GM23338 (cell line): Measurements from ENCODE around the gene FGF23. TPM values are rescaled to one million over a fixed set of nuclear protein-coding genes. Genes with fewer than 3 reads are reported as not detected.

Experiments used
- ATAC-seq: fragments of 200-7000 bp; cut with Tn5 transposase; 3 replicates; pipeline ENCODE4 v1.9.1; 2020
- DNase-seq: peaks from one replicate; pipeline ENCODE4 v3.0.0-alpha.2; 2015; ENCODE audit warnings: low spot score
- H2AFZ ChIP-seq: fragments of 200-600 bp; sonication (generic); 2 replicates; pipeline ENCODE4 v1.8.0; 2016; ENCODE audit warnings: antibody characterized with exemption, mild to moderate bottlenecking, moderate library complexity
- H3F3A ChIP-seq: fragments of 200-600 bp; sonication (generic); replicated peaks from 2 replicates; pipeline ENCODE4 v1.8.0; 2017; ENCODE audit warnings: antibody characterized with exemption, mixed run types, low read depth
- H3K27ac ChIP-seq: fragments of 200-600 bp; sonication (generic); 2 replicates; pipeline ENCODE4 v1.6.1; 2016; ENCODE audit warnings: low read depth
- H3K27me3 ChIP-seq: fragments of 200-600 bp; sonication (generic); 2 replicates; pipeline ENCODE4 v1.8.0; 2016; ENCODE audit warnings: mild to moderate bottlenecking, mixed run types, moderate library complexity; ENCODE audit not compliant: insufficient read depth
- H3K36me3 ChIP-seq: fragments of 200-600 bp; sonication (generic); 2 replicates; pipeline ENCODE4 v1.8.0; 2016; ENCODE audit warnings: mild to moderate bottlenecking; ENCODE audit not compliant: insufficient read depth
- H3K4me1 ChIP-seq: fragments of 200-600 bp; sonication (generic); 2 replicates; pipeline ENCODE4 v1.8.0; 2016; ENCODE audit warnings: mild to moderate bottlenecking, moderate library complexity; ENCODE audit not compliant: insufficient read depth
- H3K4me2 ChIP-seq: fragments of 200-600 bp; sonication (generic); 2 replicates; pipeline ENCODE4 v1.7.1; 2017; ENCODE audit warnings: mixed run types
- H3K4me3 ChIP-seq: fragments of 200-600 bp; sonication (generic); 2 replicates; pipeline ENCODE4 v1.6.1; 2016; ENCODE audit warnings: mixed run types
- H3K79me2 ChIP-seq: fragments of 200-600 bp; sonication (generic); replicated peaks from 2 replicates; pipeline ENCODE4 v1.8.0; 2017; ENCODE audit warnings: mild to moderate bottlenecking; ENCODE audit not compliant: insufficient read depth
- H3K9me2 ChIP-seq: fragments of 200-600 bp; sonication (generic); 2 replicates; pipeline ENCODE4 v1.8.0; 2017; ENCODE audit not compliant: insufficient read depth
- H4K20me1 ChIP-seq: fragments of 200-600 bp; sonication (generic); replicated peaks from 2 replicates; pipeline ENCODE4 v1.8.0; 2017; ENCODE audit warnings: mild to moderate bottlenecking; ENCODE audit not compliant: insufficient read depth
- H3K27ac Mint-ChIP-seq: 2 replicates; pipeline ENCODE4 v1.8.0; 2020; ENCODE audit warnings: inconsistent platforms, mild to moderate bottlenecking, moderate library complexity, mixed read lengths
- H3K27me3 Mint-ChIP-seq: 3 replicates; pipeline ENCODE4 v1.8.0; 2022; ENCODE audit warnings: low read depth, mild to moderate bottlenecking, moderate library complexity, mixed read lengths, inconsistent platforms; ENCODE audit not compliant: insufficient read depth, poor library complexity
- H3K36me3 Mint-ChIP-seq: 3 replicates; pipeline ENCODE4 v1.8.0; 2021; ENCODE audit warnings: low read depth, mild to moderate bottlenecking, inconsistent platforms, moderate library complexity, mixed read lengths
- H3K4me1 Mint-ChIP-seq: 3 replicates; pipeline ENCODE4 v1.8.0; 2020; ENCODE audit warnings: mild to moderate bottlenecking, inconsistent platforms, mixed read lengths
- H3K4me3 Mint-ChIP-seq: 3 replicates; pipeline ENCODE4 v1.8.0; 2021; ENCODE audit warnings: moderate library complexity, mild to moderate bottlenecking, inconsistent platforms, mixed read lengths
- H3K9me3 Mint-ChIP-seq: 3 replicates; pipeline ENCODE4 v1.8.0; 2020; ENCODE audit warnings: moderate library complexity, mild to moderate bottlenecking, inconsistent platforms, mixed read lengths
- CREB1 ChIP-seq: fragments of 250-450 bp; sonication (Bioruptor Pico); IDR thresholded peaks from 2 replicates; pipeline ENCODE4 v1.5.0; 2020; ENCODE audit warnings: low read depth, mild to moderate bottlenecking, moderate library complexity
- EZH2phosphoT487 ChIP-seq: fragments of 200-600 bp; sonication (generic); IDR thresholded peaks from one replicate; pipeline ENCODE4 v1.8.1; 2018; ENCODE audit warnings: antibody characterized with exemption; ENCODE audit not compliant: unreplicated experiment
- JUNB ChIP-seq: IDR thresholded peaks from one replicate; pipeline ENCODE4 v1.6.1; 2016; ENCODE audit warnings: antibody characterized with exemption; ENCODE audit not compliant: unreplicated experiment
- POLR2AphosphoS5 ChIP-seq: IDR thresholded peaks from 2 replicates; pipeline ENCODE4 v1.6.1; 2016; ENCODE audit warnings: antibody characterized with exemption, low read depth
- ZNF114 ChIP-seq: fragments of 250-450 bp; sonication (Bioruptor Pico); IDR thresholded peaks from 2 replicates; pipeline ENCODE4 v1.5.0; 2020; ENCODE audit warnings: mild to moderate bottlenecking, moderate library complexity
- polyA plus RNA-seq: library from polyadenylated mRNA; unstranded; fragments of >200 nt; fragmentation: Nextera tagmentation; extraction: Ambion mirVana; gene quantifications from 2 replicates; pipeline ENCODE4 v1.2.1, GENCODE V29; 2016
- total RNA-seq: library from RNA; depleted of rRNA; stranded (reverse); fragments of >200 nt; shearing (Covaris generic); gene quantifications from 2 replicates; pipeline ENCODE4 v1.2.3, GENCODE V29; 2014
- TF ChIP-seq, protein P1 (sequence below): fragments of 250-450 bp; sonication (Bioruptor Pico); IDR thresholded peaks from 2 replicates; pipeline ENCODE4 v1.5.0; 2020; ENCODE audit warnings: mild to moderate bottlenecking, moderate library complexity
- TF ChIP-seq, protein P2 (sequence below), 2 experiments: fragments of 200-600 bp in 1 of 2; sonication (generic) in 1 of 2; conservative IDR thresholded peaks; 2 replicates each; pipeline versions ENCODE4 v1.5.1 to v1.6.1; 2016 to 2017; ENCODE audit warnings: antibody characterized with exemption in 2 of 2, low read depth in 2 of 2, mild to moderate bottlenecking in 2 of 2, moderate library complexity in 1 of 2
- TF ChIP-seq, protein P3 (sequence below): IDR thresholded peaks from 2 replicates; pipeline ENCODE4 v1.6.1; 2016; ENCODE audit warnings: antibody characterized with exemption

FGF23 gene
- total and polyA plus RNA-seq, 2 experiments from 2014 or later = 0.44 to 0.56 TPM

DNA sequence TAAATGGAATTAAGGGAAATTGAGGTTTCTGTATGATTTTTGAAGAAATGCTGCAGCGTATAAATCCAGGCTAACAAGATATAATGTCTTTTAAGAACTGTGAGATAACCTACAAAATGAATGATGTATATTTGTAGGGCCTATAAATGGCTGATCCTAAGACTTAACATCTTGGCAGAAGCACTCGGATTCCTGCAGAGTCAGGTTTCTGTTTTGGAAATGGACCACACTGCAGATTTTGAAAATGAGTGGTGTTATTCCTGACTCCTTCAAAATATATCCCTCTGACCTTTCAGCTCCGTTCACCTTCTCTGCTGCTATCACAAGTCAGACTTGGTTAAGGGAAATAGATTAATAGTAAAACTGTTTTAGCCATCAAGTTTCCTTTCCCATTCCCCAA is 53.5 kb downstream of the FGF23 start:
- no peak for DNase-seq
- Histone ChIP-seq H3K4me2 (no peak overlapping the region), H3K4me3 (no peak overlapping the region), H3F3A (0 out of 2 replicates have a peak, but pooled peaks cover 5% of the 10 kb centered on the region), H3K79me2 (peaks cover 93% of the 10 kb centered on the region), H3K27me3 (no peaks in the 10 kb centered on the region), H4K20me1 (peaks cover 7% of the 10 kb centered on the region; the same call in 1 of the 2 replicates), H3K36me3 (no peaks in the 10 kb centered on the region), H3K27ac (no peak overlapping the region), H3K4me1 (no peaks in the 10 kb centered on the region; the same call in 1 of the 2 replicates), H3K9me2 (no peaks in the 10 kb centered on the region), H2AFZ (no peak overlapping the region)
- H3K4me3 Mint-ChIP-seq = no peak overlapping the region
- H3K9me3 Mint-ChIP-seq = no peaks in the 10 kb centered on the region; the same call in 2 of the 3 replicates
- peaks cover 2% of the 10 kb centered on the region for H3K27me3 Mint-ChIP-seq
- ATAC-seq = no peak
- peaks cover 11% of the 10 kb centered on the region for H3K4me1 Mint-ChIP-seq
- no peak overlapping the region for H3K27ac Mint-ChIP-seq
- peaks cover 15% of the 10 kb centered on the region for H3K36me3 Mint-ChIP-seq
- no peak for TF ChIP-seq JUNB
- TF ChIP-seq ZNF114 (CRISPR knock-in tag) = no peak
- TF ChIP-seq, protein P1, sequence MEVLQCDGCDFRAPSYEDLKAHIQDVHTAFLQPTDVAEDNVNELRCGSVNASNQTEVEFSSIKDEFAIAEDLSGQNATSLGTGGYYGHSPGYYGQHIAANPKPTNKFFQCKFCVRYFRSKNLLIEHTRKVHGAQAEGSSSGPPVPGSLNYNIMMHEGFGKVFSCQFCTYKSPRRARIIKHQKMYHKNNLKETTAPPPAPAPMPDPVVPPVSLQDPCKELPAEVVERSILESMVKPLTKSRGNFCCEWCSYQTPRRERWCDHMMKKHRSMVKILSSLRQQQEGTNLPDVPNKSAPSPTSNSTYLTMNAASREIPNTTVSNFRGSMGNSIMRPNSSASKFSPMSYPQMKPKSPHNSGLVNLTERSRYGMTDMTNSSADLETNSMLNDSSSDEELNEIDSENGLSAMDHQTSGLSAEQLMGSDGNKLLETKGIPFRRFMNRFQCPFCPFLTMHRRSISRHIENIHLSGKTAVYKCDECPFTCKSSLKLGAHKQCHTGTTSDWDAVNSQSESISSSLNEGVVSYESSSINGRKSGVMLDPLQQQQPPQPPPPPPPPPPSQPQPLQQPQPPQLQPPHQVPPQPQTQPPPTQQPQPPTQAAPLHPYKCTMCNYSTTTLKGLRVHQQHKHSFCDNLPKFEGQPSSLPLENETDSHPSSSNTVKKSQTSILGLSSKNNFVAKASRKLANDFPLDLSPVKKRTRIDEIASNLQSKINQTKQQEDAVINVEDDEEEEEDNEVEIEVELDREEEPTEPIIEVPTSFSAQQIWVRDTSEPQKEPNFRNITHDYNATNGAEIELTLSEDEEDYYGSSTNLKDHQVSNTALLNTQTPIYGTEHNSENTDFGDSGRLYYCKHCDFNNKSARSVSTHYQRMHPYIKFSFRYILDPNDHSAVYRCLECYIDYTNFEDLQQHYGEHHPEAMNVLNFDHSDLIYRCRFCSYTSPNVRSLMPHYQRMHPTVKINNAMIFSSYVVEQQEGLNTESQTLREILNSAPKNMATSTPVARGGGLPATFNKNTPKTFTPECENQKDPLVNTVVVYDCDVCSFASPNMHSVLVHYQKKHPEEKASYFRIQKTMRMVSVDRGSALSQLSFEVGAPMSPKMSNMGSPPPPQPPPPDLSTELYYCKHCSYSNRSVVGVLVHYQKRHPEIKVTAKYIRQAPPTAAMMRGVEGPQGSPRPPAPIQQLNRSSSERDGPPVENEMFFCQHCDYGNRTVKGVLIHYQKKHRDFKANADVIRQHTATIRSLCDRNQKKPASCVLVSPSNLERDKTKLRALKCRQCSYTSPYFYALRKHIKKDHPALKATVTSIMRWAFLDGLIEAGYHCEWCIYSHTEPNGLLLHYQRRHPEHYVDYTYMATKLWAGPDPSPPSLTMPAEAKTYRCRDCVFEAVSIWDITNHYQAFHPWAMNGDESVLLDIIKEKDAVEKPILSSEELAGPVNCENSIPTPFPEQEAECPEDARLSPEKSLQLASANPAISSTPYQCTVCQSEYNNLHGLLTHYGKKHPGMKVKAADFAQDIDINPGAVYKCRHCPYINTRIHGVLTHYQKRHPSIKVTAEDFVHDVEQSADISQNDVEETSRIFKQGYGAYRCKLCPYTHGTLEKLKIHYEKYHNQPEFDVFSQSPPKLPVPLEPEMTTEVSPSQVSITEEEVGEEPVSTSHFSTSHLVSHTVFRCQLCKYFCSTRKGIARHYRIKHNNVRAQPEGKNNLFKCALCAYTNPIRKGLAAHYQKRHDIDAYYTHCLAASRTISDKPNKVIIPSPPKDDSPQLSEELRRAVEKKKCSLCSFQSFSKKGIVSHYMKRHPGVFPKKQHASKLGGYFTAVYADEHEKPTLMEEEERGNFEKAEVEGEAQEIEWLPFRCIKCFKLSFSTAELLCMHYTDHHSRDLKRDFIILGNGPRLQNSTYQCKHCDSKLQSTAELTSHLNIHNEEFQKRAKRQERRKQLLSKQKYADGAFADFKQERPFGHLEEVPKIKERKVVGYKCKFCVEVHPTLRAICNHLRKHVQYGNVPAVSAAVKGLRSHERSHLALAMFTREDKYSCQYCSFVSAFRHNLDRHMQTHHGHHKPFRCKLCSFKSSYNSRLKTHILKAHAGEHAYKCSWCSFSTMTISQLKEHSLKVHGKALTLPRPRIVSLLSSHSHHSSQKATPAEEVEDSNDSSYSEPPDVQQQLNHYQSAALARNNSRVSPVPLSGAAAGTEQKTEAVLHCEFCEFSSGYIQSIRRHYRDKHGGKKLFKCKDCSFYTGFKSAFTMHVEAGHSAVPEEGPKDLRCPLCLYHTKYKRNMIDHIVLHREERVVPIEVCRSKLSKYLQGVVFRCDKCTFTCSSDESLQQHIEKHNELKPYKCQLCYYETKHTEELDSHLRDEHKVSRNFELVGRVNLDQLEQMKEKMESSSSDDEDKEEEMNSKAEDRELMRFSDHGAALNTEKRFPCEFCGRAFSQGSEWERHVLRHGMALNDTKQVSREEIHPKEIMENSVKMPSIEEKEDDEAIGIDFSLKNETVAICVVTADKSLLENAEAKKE = no peak
- TF ChIP-seq, protein P2, sequence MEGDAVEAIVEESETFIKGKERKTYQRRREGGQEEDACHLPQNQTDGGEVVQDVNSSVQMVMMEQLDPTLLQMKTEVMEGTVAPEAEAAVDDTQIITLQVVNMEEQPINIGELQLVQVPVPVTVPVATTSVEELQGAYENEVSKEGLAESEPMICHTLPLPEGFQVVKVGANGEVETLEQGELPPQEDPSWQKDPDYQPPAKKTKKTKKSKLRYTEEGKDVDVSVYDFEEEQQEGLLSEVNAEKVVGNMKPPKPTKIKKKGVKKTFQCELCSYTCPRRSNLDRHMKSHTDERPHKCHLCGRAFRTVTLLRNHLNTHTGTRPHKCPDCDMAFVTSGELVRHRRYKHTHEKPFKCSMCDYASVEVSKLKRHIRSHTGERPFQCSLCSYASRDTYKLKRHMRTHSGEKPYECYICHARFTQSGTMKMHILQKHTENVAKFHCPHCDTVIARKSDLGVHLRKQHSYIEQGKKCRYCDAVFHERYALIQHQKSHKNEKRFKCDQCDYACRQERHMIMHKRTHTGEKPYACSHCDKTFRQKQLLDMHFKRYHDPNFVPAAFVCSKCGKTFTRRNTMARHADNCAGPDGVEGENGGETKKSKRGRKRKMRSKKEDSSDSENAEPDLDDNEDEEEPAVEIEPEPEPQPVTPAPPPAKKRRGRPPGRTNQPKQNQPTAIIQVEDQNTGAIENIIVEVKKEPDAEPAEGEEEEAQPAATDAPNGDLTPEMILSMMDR (conservative IDR thresholded peaks at IDR 0.05; ENCODE audit: low read depth in 2 of 2) = no peak
- no peak for TF ChIP-seq CREB1 (CRISPR knock-in tag)
- TF ChIP-seq, protein P3, sequence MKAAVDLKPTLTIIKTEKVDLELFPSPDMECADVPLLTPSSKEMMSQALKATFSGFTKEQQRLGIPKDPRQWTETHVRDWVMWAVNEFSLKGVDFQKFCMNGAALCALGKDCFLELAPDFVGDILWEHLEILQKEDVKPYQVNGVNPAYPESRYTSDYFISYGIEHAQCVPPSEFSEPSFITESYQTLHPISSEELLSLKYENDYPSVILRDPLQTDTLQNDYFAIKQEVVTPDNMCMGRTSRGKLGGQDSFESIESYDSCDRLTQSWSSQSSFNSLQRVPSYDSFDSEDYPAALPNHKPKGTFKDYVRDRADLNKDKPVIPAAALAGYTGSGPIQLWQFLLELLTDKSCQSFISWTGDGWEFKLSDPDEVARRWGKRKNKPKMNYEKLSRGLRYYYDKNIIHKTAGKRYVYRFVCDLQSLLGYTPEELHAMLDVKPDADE = no peak
- TF ChIP-seq POLR2AphosphoS5 = no peak
- TF ChIP-seq EZH2phosphoT487 = no peak
